Lower lobe of right lung (tissue), 2 donors: ENCODE results near the gene MISP3. TPM values are rescaled to one million over a fixed set of nuclear protein-coding genes. Genes with fewer than 3 reads are reported as not detected.

Experiments
- ATAC-seq, 2 donors: fragments of 200-7000 bp; cut with Tn5 transposase; one replicate each; pipeline ENCODE4 v1.9.1; 2020 to 2022; ENCODE audit warnings: mild to moderate bottlenecking in 2 of 2, moderate library complexity in 2 of 2
- DNase-seq: peaks from one replicate; pipeline ENCODE4 v3.0.0-alpha.2; 2020
- H3K27ac ChIP-seq: fragments of 200-600 bp; one replicate; pipeline ENCODE4 v1.8.0; 2022
- H3K27me3 ChIP-seq: fragments of 200-600 bp; one replicate; pipeline ENCODE4 v1.8.0; 2022; ENCODE audit warnings: low read depth
- H3K36me3 ChIP-seq: fragments of 200-600 bp; one replicate; pipeline ENCODE4 v1.8.0; 2022; ENCODE audit warnings: mild to moderate bottlenecking
- H3K4me1 ChIP-seq: fragments of 200-600 bp; one replicate; pipeline ENCODE4 v1.8.0; 2022
- H3K4me3 ChIP-seq: fragments of 200-600 bp; one replicate; pipeline ENCODE4 v1.8.0; 2022; ENCODE audit warnings: mild to moderate bottlenecking
- H3K9me3 ChIP-seq: fragments of 200-600 bp; one replicate; pipeline ENCODE4 v1.8.0; 2022
- CTCF ChIP-seq: fragments of 200-600 bp; IDR thresholded peaks from one replicate; pipeline ENCODE4 v1.8.0; 2022; ENCODE audit warnings: antibody characterized with exemption, mild to moderate bottlenecking
- intact Hi-C: fragments of 100-400 bp; cut with DNase I; formaldehyde crosslinking; loops from one replicate; pipeline ENCODE4 v1.11.0; 2022
- total RNA-seq: library from RNA; stranded (reverse); fragmentation: NEBNext Ultra II Directional; extraction: Animal tissue kit (Norgen Biotek cat#: 25700); gene quantifications from one replicate; pipeline ENCODE4 v1.2.1, GENCODE V29; 2021
- donor health status: DM: no; HTN: yes; CAD: no; lungs with severe emphysema.

MISP3 gene
- total RNA-seq, 1 donor from 2014 or later = 7.1 TPM

- intact Hi-C loops = no loop called here
- H3K36me3 ChIP-seq = no peaks in the 10 kb centered on the region
- no peaks in the 10 kb centered on the region for H3K9me3 ChIP-seq
- DNase-seq = no peak
- no peak for TF ChIP-seq CTCF
- H3K27me3 ChIP-seq = no peaks in the 10 kb centered on the region
- ATAC-seq = no peak
- peak overlapping the region; percentile 99 for H3K27ac ChIP-seq
- peaks cover 48% of the 10 kb centered on the region for H3K4me1 ChIP-seq
- H3K4me3 ChIP-seq = peak overlapping the region; percentile 68
Measured at GRCh38 chr19:14119146-14119545, 46.6 kb downstream of the MISP3 start.

- Histone ChIP-seq H3K27ac (peak overlapping the region; percentile 99), H3K27me3 (no peaks in the 10 kb centered on the region), H3K9me3 (no peaks in the 10 kb centered on the region), H3K4me1 (peaks cover 41% of the 10 kb centered on the region), H3K36me3 (no peaks in the 10 kb centered on the region), H3K4me3 (no peak overlapping the region)
- no peak for ATAC-seq
- intact Hi-C loops = no loop called here
- TF ChIP-seq CTCF = no peak
- DNase-seq = no peak
Measured at GRCh38 chr19:14119644-14120496, 47.3 kb downstream of the MISP3 start.

- Histone ChIP-seq H3K36me3 (no peaks in the 10 kb centered on the region), H3K9me3 (no peaks in the 10 kb centered on the region), H3K27me3 (no peaks in the 10 kb centered on the region), H3K4me1 (peaks cover 35% of the 10 kb centered on the region), H3K4me3 (no peak overlapping the region), H3K27ac (peak overlapping the region; percentile 99)
- intact Hi-C loops = no loop called here
- ATAC-seq (no peak), DNase-seq (no peak)
- TF ChIP-seq CTCF = no peak
Measured at GRCh38 chr19:14120497-14120780, 47.9 kb downstream of the MISP3 start.

GRCh38 chr19:14122924-14123323 is 50.3 kb downstream of the MISP3 start:
- intact Hi-C loops = no loop called here
- no peaks in the 10 kb centered on the region for H3K27me3 ChIP-seq
- TF ChIP-seq CTCF = no peak
- no peaks in the 10 kb centered on the region for H3K9me3 ChIP-seq
- ATAC-seq (no peak), DNase-seq (no peak)
- no peaks in the 10 kb centered on the region for H3K36me3 ChIP-seq
- H3K4me1 ChIP-seq = peaks cover 31% of the 10 kb centered on the region
- H3K4me3 ChIP-seq = no peak overlapping the region
- no peak overlapping the region for H3K27ac ChIP-seq

Other genes with a start within 250 kb of the MISP3 start
- gene NANOS3, start 195.7 kb upstream of the MISP3 start, total RNA-seq = 0.68 TPM
- 2.0 TPM for gene BRME1, start 166.7 kb upstream of the MISP3 start, total RNA-seq
- gene CC2D1A, start 166.6 kb upstream of the MISP3 start, total RNA-seq = 32.4 TPM
- 2.7 TPM for gene PODNL1, start 134.4 kb upstream of the MISP3 start, total RNA-seq
- 28.4 TPM for gene DCAF15, start 120.3 kb upstream of the MISP3 start, total RNA-seq
- gene RFX1, start 66.5 kb upstream of the MISP3 start, total RNA-seq = 17.8 TPM
- gene RLN3, start 44.6 kb upstream of the MISP3 start, total RNA-seq = not detected
- gene IL27RA, start 41.0 kb upstream of the MISP3 start, total RNA-seq = 20.4 TPM
- gene PALM3, start 10.7 kb upstream of the MISP3 start, total RNA-seq = 7.7 TPM
- gene C19orf67, start 13.0 kb downstream of the MISP3 start, total RNA-seq = not detected
- gene SAMD1, start 18.0 kb downstream of the MISP3 start, total RNA-seq = 51.4 TPM
- 87.1 TPM for gene PRKACA, start 45.0 kb downstream of the MISP3 start, total RNA-seq
- gene ASF1B, start 63.8 kb downstream of the MISP3 start, total RNA-seq = 2.6 TPM
- gene ADGRL1, start 133.4 kb downstream of the MISP3 start, total RNA-seq = 28.7 TPM